ENCODE data around the gene CAV1.

Gene CAV1

DNA sequence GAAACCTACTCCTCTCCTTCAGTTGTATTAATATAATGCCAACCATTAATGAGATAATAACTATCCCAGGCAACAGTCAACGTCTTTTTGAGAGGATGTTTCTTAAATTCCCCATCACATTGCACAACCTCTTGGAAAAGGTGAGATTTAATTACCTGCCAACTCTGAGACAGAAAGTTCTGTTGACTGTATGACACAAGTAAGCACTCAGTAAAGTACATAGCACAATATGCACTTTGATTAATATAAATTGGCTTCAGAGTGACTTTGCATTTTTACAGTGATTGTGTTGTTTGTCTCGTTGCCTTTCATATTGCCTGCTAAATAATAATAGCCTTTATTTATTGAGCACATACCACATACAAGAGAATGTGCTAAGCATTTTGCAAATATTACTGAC is 46.7 kb downstream of the CAV1 start:
- H3K27ac ChIP-seq = no peak overlapping the region
- TF ChIP-seq, protein P1, sequence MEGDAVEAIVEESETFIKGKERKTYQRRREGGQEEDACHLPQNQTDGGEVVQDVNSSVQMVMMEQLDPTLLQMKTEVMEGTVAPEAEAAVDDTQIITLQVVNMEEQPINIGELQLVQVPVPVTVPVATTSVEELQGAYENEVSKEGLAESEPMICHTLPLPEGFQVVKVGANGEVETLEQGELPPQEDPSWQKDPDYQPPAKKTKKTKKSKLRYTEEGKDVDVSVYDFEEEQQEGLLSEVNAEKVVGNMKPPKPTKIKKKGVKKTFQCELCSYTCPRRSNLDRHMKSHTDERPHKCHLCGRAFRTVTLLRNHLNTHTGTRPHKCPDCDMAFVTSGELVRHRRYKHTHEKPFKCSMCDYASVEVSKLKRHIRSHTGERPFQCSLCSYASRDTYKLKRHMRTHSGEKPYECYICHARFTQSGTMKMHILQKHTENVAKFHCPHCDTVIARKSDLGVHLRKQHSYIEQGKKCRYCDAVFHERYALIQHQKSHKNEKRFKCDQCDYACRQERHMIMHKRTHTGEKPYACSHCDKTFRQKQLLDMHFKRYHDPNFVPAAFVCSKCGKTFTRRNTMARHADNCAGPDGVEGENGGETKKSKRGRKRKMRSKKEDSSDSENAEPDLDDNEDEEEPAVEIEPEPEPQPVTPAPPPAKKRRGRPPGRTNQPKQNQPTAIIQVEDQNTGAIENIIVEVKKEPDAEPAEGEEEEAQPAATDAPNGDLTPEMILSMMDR (conservative IDR thresholded peaks at IDR 0.05) = no peak

DNA sequence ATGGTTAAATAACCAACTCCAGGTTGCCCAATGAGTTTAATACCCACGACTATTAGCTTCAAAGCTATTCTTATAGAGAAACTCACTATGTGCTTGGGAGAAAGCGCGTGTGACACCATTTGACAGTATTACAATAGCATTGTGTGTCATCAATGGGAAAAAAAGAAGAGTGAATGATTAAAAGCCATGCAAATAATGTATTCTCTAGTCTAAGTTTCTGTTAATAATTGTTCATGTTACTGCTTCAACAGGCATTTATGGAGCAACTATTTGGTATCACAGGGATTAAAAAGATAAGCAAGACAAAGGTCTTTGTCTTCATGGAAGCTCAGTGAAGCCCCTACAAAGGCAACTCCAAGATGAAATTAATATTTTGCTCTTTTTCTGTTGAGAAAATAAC is 47.2 kb downstream of the CAV1 start:
- no peak overlapping the region for H3K27ac ChIP-seq
- TF ChIP-seq, protein P1 (conservative IDR thresholded peaks at IDR 0.05) = no peak

DNA sequence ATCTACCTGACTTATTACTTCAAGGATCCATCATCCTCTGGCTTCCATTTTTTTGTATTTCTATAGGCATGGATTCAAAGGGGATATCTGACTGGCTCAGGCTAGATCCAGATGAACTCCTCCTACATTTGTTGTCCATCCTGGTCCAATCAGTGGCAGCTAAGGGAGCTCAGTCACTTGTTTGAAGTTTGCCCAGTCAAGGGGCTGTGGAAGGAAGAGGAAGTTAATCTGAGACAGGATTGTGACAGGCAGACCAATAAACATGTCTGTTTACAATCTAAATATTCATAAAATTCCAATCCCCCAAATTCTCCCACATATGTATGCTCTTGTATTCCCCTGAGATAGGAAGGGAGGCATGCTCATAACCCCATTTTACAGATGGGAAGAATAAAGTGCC is 48.7 kb downstream of the CAV1 start:
- TF ChIP-seq, protein P1 (conservative IDR thresholded peaks at IDR 0.05) = no peak
- H3K27ac ChIP-seq = no peak overlapping the region

DNA sequence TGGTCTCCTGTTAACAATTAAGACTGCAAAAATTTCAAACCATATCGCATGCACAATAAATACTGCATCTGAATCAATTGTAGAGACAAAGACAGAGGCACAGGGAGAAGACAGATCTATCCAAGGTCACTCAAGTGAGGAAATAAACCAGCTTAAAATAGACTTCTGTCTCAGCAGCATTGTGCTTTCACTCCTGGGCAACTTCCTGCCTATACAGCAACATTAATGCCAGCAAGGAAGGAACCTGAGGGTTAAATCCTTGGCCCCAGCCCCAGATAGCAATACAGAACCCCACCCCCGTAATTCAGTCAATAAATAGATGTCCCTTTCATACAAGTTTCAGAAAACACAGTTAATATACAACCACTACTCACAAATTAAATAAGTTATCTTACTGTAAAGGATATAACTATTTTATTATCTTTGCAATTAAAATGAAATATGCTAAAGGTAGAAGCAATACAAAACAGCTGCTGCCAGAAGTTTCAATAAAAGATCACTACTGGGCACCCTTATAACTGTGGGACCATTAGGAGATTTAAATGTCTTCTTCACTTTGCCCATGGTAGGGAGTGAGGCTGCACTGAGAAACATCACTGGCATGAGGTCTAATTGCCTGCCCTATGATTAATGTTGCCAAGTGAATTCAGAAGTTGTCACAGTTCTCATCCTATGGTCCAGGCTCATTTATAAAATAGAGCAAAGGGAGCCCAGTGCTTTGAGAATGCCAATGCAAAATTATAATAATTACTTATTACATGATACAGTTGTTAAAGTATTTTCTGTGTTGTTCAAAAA is 49.4 kb downstream of the CAV1 start:
- no peak overlapping the region for H3K27ac ChIP-seq
- TF ChIP-seq, protein P1 (conservative IDR thresholded peaks at IDR 0.05) = no peak

DNA sequence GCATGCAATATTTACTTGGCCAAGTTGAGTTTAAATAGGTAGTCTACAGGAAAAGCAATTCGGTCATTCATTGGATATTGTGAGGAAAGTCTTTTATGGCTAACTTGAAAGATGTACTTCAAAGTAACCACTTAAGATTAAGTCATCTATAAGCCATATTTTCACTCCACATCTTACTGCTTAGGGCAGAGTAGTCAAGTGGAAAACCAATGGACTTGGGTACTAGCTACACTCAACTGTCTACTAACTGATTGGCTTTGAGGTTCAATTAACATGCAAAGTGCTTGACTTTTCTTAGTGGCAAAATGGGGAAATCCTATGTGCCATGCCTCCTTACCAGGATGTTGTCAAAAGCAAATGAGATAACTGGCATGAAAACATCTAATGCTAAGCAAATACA is 51.0 kb downstream of the CAV1 start:
- no peak overlapping the region for H3K27ac ChIP-seq
- TF ChIP-seq, protein P1 (conservative IDR thresholded peaks at IDR 0.05) = no peak

DNA sequence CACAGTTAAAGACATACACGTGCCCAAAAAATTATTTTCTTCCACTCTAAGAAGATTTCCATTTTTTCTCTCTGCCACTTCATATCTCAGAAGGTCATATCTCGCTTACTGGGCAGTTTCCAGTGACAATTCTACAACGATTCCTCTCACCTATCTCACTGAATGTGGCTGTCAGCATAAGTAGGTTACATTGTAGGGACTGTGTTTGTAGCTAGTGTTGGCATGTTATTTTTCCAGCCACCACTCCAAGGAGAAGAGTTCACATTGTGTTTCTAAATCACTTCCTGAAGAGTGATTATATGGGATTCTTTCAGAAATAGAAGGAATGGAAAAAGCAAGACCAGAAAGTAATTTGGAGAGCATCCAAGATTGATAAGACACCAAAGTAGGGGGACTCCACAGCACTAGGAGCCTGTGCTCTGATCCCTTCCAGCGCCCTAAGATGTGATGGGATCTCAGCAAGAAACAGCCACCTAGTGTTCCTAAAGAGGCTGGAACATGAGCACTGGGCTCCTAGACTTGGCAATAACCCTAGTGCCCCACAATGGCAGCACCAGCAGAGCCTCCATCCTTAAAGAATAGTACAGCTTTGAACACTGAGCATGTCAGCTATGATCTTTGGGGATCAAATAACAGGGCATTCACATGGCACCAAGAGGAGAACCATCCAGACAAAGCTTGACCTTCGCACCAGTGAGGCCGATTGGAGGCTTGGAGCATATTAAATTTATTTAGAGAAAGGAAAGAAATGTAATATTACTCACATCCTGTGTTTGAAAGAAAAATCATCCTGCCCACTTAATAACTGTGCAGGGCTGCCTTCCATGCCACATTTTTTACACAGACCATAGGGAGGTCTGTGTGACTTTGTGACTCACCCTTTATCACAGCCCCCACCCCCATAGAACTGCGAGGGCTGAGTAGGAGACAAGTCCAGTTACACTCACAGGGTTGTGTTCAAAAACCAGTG is 51.8 kb downstream of the CAV1 start:
- no peak overlapping the region for H3K27ac ChIP-seq
- TF ChIP-seq, protein P1 (conservative IDR thresholded peaks at IDR 0.05) = no peak

DNA sequence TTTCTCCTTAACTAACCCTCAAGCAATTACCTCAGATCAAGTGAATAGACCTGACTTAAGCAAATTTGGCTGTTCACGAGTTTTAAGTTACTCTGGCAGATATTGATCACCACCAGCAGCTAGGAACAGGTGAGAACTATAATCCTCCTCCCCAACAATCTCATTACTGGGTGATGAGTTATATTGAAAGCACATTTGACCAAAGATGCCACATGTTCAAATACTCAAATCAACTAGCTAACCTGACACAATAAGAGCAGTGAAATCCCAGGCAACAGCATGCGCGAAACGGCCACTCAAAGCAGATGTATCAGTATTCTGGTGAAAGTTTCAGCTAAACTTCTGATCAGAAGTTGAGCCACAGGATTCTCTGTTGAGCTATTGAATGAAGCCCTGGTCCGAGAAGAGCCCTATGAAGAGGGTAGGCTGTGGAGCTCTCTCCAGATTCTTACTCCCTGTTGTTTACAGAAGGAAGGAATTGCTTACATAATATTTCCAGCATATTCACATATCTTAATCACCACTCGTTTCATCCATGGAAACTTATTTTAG is 52.6 kb downstream of the CAV1 start:
- no peak overlapping the region for H3K27ac ChIP-seq

More for the DNA sequence above, 52.6 kb downstream of the CAV1 start:
- TF ChIP-seq, protein P1 (conservative IDR thresholded peaks at IDR 0.05) = no peak
